Mesenchymal stem cell (in vitro differentiated cells and primary cell): ENCODE results near the gene SGIP1.

Experiments
- DNase-seq: peaks from one replicate; pipeline ENCODE4 v3.0.0-alpha.2; 2013
- H2AFZ ChIP-seq: one replicate; pipeline ENCODE4 v1.6.1; 2013; ENCODE audit warnings: low read depth, mild to moderate bottlenecking, control low read depth, inconsistent platforms, low read length, moderate library complexity
- H2AK5ac ChIP-seq: 2 replicates; pipeline ENCODE4 v1.6.1; 2013; ENCODE audit warnings: low read length, moderate library complexity, mild to moderate bottlenecking, inconsistent platforms; ENCODE audit not compliant: severe bottlenecking
- H2BK120ac ChIP-seq: one replicate; pipeline ENCODE4 v1.6.1; 2013; ENCODE audit warnings: low read depth, mild to moderate bottlenecking, inconsistent platforms, low read length, moderate library complexity
- H2BK12ac ChIP-seq, 2 experiments: one replicate each; pipeline ENCODE4 v1.6.1; 2013; ENCODE audit warnings: inconsistent platforms in 2 of 2, low read length in 2 of 2, mild to moderate bottlenecking in 2 of 2, moderate library complexity in 2 of 2, control low read depth in 1 of 2
- H2BK15ac ChIP-seq: one replicate; pipeline ENCODE4 v1.6.1; 2013; ENCODE audit warnings: mild to moderate bottlenecking, low read depth, inconsistent platforms; ENCODE audit not compliant: poor library complexity, severe bottlenecking
- H2BK5ac ChIP-seq: 2 replicates; pipeline ENCODE4 v1.6.1; 2013; ENCODE audit warnings: low read depth, mild to moderate bottlenecking, low read length, control low read depth, inconsistent platforms; ENCODE audit not compliant: poor library complexity, severe bottlenecking
- H3K14ac ChIP-seq, 2 experiments: one replicate each; pipeline ENCODE4 v1.6.1; 2013; ENCODE audit warnings: inconsistent platforms in 2 of 2, low read length in 2 of 2, control low read depth in 1 of 2, mild to moderate bottlenecking in 1 of 2, moderate library complexity in 1 of 2
- H3K18ac ChIP-seq, 2 experiments: one replicate each; pipeline ENCODE4 v1.6.1; 2013; ENCODE audit warnings: inconsistent platforms in 2 of 2, low read length in 2 of 2, control low read depth in 1 of 2, low read depth in 1 of 2, mild to moderate bottlenecking in 1 of 2
- H3K23ac ChIP-seq, 2 experiments: one replicate each; pipeline ENCODE4 v1.6.1; 2013; ENCODE audit warnings: inconsistent platforms in 2 of 2, low read length in 2 of 2, mild to moderate bottlenecking in 2 of 2, moderate library complexity in 2 of 2, control low read depth in 1 of 2
- H3K27ac ChIP-seq: 2 replicates; pipeline ENCODE4 v1.5.1; 2013; ENCODE audit warnings: mild to moderate bottlenecking, moderate library complexity, low read length, control low read depth, inconsistent platforms; ENCODE audit not compliant: poor library complexity, severe bottlenecking
- H3K27me3 ChIP-seq, 2 experiments: 2 replicates each; pipeline versions ENCODE4 v1.6.1 to v1.7.0; 2013; ENCODE audit warnings: low read length in 2 of 2, mild to moderate bottlenecking in 2 of 2, moderate library complexity in 2 of 2, control low read depth in 1 of 2, inconsistent platforms in 1 of 2; ENCODE audit not compliant: control insufficient read depth in 1 of 2, insufficient read depth in 1 of 2
- H3K36me3 ChIP-seq, 2 experiments: 2 replicates each; pipeline versions ENCODE4 v1.6.1 to v1.7.0; 2013; ENCODE audit warnings: low read length in 2 of 2, control low read depth in 1 of 2, inconsistent platforms in 1 of 2, low read depth in 1 of 2, mild to moderate bottlenecking in 1 of 2; ENCODE audit not compliant: insufficient read depth in 2 of 2, control insufficient read depth in 1 of 2
- H3K4ac ChIP-seq, 2 experiments: one replicate each; pipeline ENCODE4 v1.6.1; 2013; ENCODE audit warnings: inconsistent platforms in 2 of 2, low read length in 2 of 2, mild to moderate bottlenecking in 2 of 2, moderate library complexity in 2 of 2, control low read depth in 1 of 2, low read depth in 1 of 2
- H3K4me1 ChIP-seq: 2 replicates; pipeline ENCODE4 v1.6.1; 2013; ENCODE audit warnings: low read depth, low read length, control low read depth; ENCODE audit not compliant: control insufficient read depth, insufficient read depth
- H3K4me2 ChIP-seq: 2 replicates; pipeline ENCODE4 v1.6.1; 2013; ENCODE audit warnings: low read length, mild to moderate bottlenecking, inconsistent platforms; ENCODE audit not compliant: poor library complexity, severe bottlenecking
- H3K4me3 ChIP-seq, 2 experiments: 2 replicates each; pipeline versions ENCODE4 v1.5.1 to v1.7.0; 2013; ENCODE audit warnings: low read length in 2 of 2, mild to moderate bottlenecking in 2 of 2, control low read depth in 1 of 2, low read depth in 1 of 2; ENCODE audit not compliant: insufficient read depth in 1 of 2
- H3K79me1 ChIP-seq: replicated peaks from 2 replicates; pipeline ENCODE4 v1.6.1; 2013; ENCODE audit warnings: mild to moderate bottlenecking, control low read depth, low read length, inconsistent platforms; ENCODE audit not compliant: poor library complexity, severe bottlenecking
- H3K9ac ChIP-seq: 2 replicates; pipeline ENCODE4 v1.7.0; 2013; ENCODE audit warnings: mild to moderate bottlenecking, low read length, moderate library complexity
- H3K9me3 ChIP-seq: 2 replicates; pipeline ENCODE4 v1.7.0; 2013; ENCODE audit warnings: mild to moderate bottlenecking, low read length; ENCODE audit not compliant: control insufficient read depth
- H4K8ac ChIP-seq: one replicate; pipeline ENCODE4 v1.6.1; 2013; ENCODE audit warnings: inconsistent platforms, mild to moderate bottlenecking, low read length, moderate library complexity
- H4K91ac ChIP-seq: one replicate; pipeline ENCODE4 v1.6.1; 2013; ENCODE audit warnings: mild to moderate bottlenecking, low read length, inconsistent platforms
- WGBS: methylation state at CpG from one replicate; pipeline ENCODE4 v1.1.7; 2013; ENCODE audit warnings: mixed read lengths; 5-methylcytosine and 5-hydroxymethylcytosine counted together

Gene SGIP1

GRCh38 chr1:66773227-66773626 lies 239.3 kb downstream of the SGIP1 start:
- no peak overlapping the region for H2BK5ac ChIP-seq
- H2AK5ac ChIP-seq: no peak overlapping the region
- H3K23ac ChIP-seq: no peak overlapping the region
- H3K14ac ChIP-seq: no peak overlapping the region
- no peak overlapping the region for H4K8ac ChIP-seq
- no peak overlapping the region for H3K4ac ChIP-seq
- no peak overlapping the region for H3K9ac ChIP-seq
- no peaks in the 10 kb centered on the region for H3K79me1 ChIP-seq
- H3K4me2 ChIP-seq: no peak overlapping the region
- no peak overlapping the region for H2BK15ac ChIP-seq
- no peak for DNase-seq
- no peak overlapping the region for H2BK120ac ChIP-seq
- H3K27ac ChIP-seq: no peak overlapping the region
- H2AFZ ChIP-seq: no peak overlapping the region
- H3K36me3 ChIP-seq: no peaks in the 10 kb centered on the region
- H3K27me3 ChIP-seq: no peaks in the 10 kb centered on the region
- H3K9me3 ChIP-seq: no peaks in the 10 kb centered on the region
- no peak overlapping the region for H4K91ac ChIP-seq
- H3K4me1 ChIP-seq: no peaks in the 10 kb centered on the region
- no peak overlapping the region for H2BK12ac ChIP-seq
- no peak overlapping the region for H3K4me3 ChIP-seq
- 100% methylated on average over 2 of the region's 2 CpGs for WGBS
- H3K18ac ChIP-seq: no peak overlapping the region

- no peak overlapping the region for H3K18ac ChIP-seq
- H2AK5ac ChIP-seq: no peak overlapping the region
- no peak overlapping the region for H2AFZ ChIP-seq
- H2BK15ac ChIP-seq: no peak overlapping the region
- no peaks in the 10 kb centered on the region for H3K4me1 ChIP-seq
- H3K27me3 ChIP-seq: no peaks in the 10 kb centered on the region
- H2BK120ac ChIP-seq: no peak overlapping the region
- DNase-seq: no peak
- H3K9me3 ChIP-seq: no peaks in the 10 kb centered on the region
- H3K4ac ChIP-seq: no peak overlapping the region
- 55% methylated on average over 1 of the region's 2 CpGs for WGBS
- H3K79me1 ChIP-seq: no peaks in the 10 kb centered on the region
- H3K23ac ChIP-seq: no peak overlapping the region
- H4K8ac ChIP-seq: no peak overlapping the region
- no peak overlapping the region for H3K4me2 ChIP-seq
- H3K9ac ChIP-seq: no peak overlapping the region
- H2BK5ac ChIP-seq: no peak overlapping the region
- H3K4me3 ChIP-seq: no peak overlapping the region
- no peak overlapping the region for H3K14ac ChIP-seq
- no peak overlapping the region for H2BK12ac ChIP-seq
- H3K27ac ChIP-seq: no peak overlapping the region
- H3K36me3 ChIP-seq: no peaks in the 10 kb centered on the region
- no peak overlapping the region for H4K91ac ChIP-seq
Observed at GRCh38 chr1:66774438-66774837, 240.5 kb downstream of the SGIP1 start.

GRCh38 chr1:66775646-66776045 lies 241.7 kb downstream of the SGIP1 start:
- Histone ChIP-seq H2BK5ac (no peak overlapping the region), H4K91ac (no peak overlapping the region), H3K23ac (no peak overlapping the region), H2AK5ac (no peak overlapping the region), H2BK15ac (no peak overlapping the region), H2BK12ac (no peak overlapping the region), H3K4me3 (no peak overlapping the region), H4K8ac (no peak overlapping the region), H3K36me3 (no peaks in the 10 kb centered on the region), H3K18ac (no peak overlapping the region), H3K9ac (no peak overlapping the region), H3K4me2 (no peak overlapping the region), H3K4ac (no peak overlapping the region), H3K4me1 (no peaks in the 10 kb centered on the region), H3K27me3 (no peaks in the 10 kb centered on the region), H2AFZ (no peak overlapping the region), H3K14ac (no peak overlapping the region), H3K9me3 (no peaks in the 10 kb centered on the region), H3K27ac (no peak overlapping the region), H3K79me1 (no peaks in the 10 kb centered on the region), H2BK120ac (no peak overlapping the region)
- 89% methylated on average over 3 of the region's 3 CpGs for WGBS
- no peak for DNase-seq

GRCh38 chr1:66777831-66778230 lies 243.9 kb downstream of the SGIP1 start:
- H2AFZ ChIP-seq: no peak overlapping the region
- no peaks in the 10 kb centered on the region for H3K36me3 ChIP-seq
- H4K91ac ChIP-seq: no peak overlapping the region
- H2BK5ac ChIP-seq: no peak overlapping the region
- no peak overlapping the region for H3K27ac ChIP-seq
- no peak overlapping the region for H3K14ac ChIP-seq
- no peak overlapping the region for H2BK15ac ChIP-seq
- DNase-seq: no peak
- no peaks in the 10 kb centered on the region for H3K27me3 ChIP-seq
- no peaks in the 10 kb centered on the region for H3K79me1 ChIP-seq
- H3K18ac ChIP-seq: no peak overlapping the region
- H2AK5ac ChIP-seq: no peak overlapping the region
- no peak overlapping the region for H2BK12ac ChIP-seq
- H3K9ac ChIP-seq: no peak overlapping the region
- H3K4ac ChIP-seq: no peak overlapping the region
- no peak overlapping the region for H3K23ac ChIP-seq
- H4K8ac ChIP-seq: no peak overlapping the region
- no peak overlapping the region for H2BK120ac ChIP-seq
- no peak overlapping the region for H3K4me2 ChIP-seq
- H3K4me3 ChIP-seq: no peak overlapping the region
- no peaks in the 10 kb centered on the region for H3K9me3 ChIP-seq
- 95% methylated on average over 3 of the region's 3 CpGs for WGBS
- H3K4me1 ChIP-seq: no peaks in the 10 kb centered on the region
